B cell (primary cell): Measurements from ENCODE around the gene TRIP10. TPM values are rescaled to one million over a fixed set of nuclear protein-coding genes. Genes with fewer than 3 reads are reported as not detected.
A peak's percentile ranks its signal among the peaks of the same experiment; 100 is the strongest.

Source experiments
- ATAC-seq: fragments of 200-7000 bp; cut with Tn5 transposase; one replicate; pipeline ENCODE4 v1.10.0; 2021; ENCODE audit warnings: low read depth, mild to moderate bottlenecking, moderate number of reproducible peaks, moderate library complexity
- CTCF ChIA-PET: fragments of 350-600 bp; sonication (Branson Sonifier 250); formaldehyde crosslinking; loops from one replicate; lab custom pipeline; 2021; ENCODE audit warnings: antibody characterized with exemption, inconsistent platforms; lab: Charles Lee
- POLR2A ChIA-PET: fragments of 350-600 bp; sonication (Branson Sonifier 250); formaldehyde crosslinking; loops from one replicate; lab custom pipeline; 2021; ENCODE audit warnings: antibody characterized with exemption; lab: Charles Lee
- DNase-seq: peaks from one replicate; pipeline ENCODE4 v3.0.0; 2013
- H2AFZ ChIP-seq: 2 replicates; pipeline ENCODE4 v1.6.1; 2012; ENCODE audit warnings: mild to moderate bottlenecking, low read depth, low read length; ENCODE audit not compliant: insufficient read depth, poor library complexity, severe bottlenecking
- H3K27ac ChIP-seq, 2 donors: 1 replicate in 1 of 2; 2 replicates in 1 of 2; pipeline ENCODE4 v1.5.1; 2012 to 2013; ENCODE audit warnings: low read length in 2 of 2, mild to moderate bottlenecking in 2 of 2, moderate library complexity in 1 of 2
- H3K27me3 ChIP-seq, 4 experiments: fragments of 200-600 bp in 1 of 4; sonication (generic) in 1 of 4; replicated peaks in 1 of 4; 1 replicate in 2 of 4; 2 replicates in 2 of 4; pipeline versions ENCODE4 v1.6.1 to v1.7.0; 2013 to 2016; ENCODE audit warnings: low read length in 3 of 4, mild to moderate bottlenecking in 2 of 4, mixed read lengths in 1 of 4, moderate library complexity in 1 of 4; ENCODE audit not compliant: insufficient read depth in 4 of 4, control insufficient read depth in 3 of 4; ENCODE audit errors: control extremely low read depth in 1 of 4
- H3K36me3 ChIP-seq, 2 experiments: replicated peaks in 1 of 2; 1 replicate in 1 of 2; 2 replicates in 1 of 2; pipeline versions ENCODE4 v1.6.1 to v1.7.1; 2013; ENCODE audit warnings: low read length in 1 of 2; ENCODE audit not compliant: insufficient read depth in 2 of 2, control insufficient read depth in 1 of 2; ENCODE audit errors: control extremely low read depth in 1 of 2, extremely low read depth in 1 of 2
- H3K4me1 ChIP-seq, 2 donors: fragments of 200-600 bp in 1 of 2; sonication (generic) in 1 of 2; 1 replicate in 1 of 2; 2 replicates in 1 of 2; pipeline versions ENCODE4 v1.5.1 to v1.6.1; 2013 to 2017; ENCODE audit warnings: low read length in 2 of 2; ENCODE audit not compliant: control insufficient read depth in 2 of 2, insufficient read depth in 2 of 2
- H3K4me2 ChIP-seq: replicated peaks from 2 replicates; pipeline ENCODE3; 2012; ENCODE audit warnings: mild to moderate bottlenecking, low read depth, low read length; ENCODE audit not compliant: poor library complexity, severe bottlenecking
- H3K4me3 ChIP-seq, 5 experiments: fragments of 200-600 bp in 1 of 5; sonication (generic) in 1 of 5; 1 replicate in 3 of 5; 2 replicates in 2 of 5; pipeline versions ENCODE4 v1.5.1 to v1.7.0; 2011 to 2016; ENCODE audit warnings: low read length in 4 of 5, mild to moderate bottlenecking in 4 of 5, low read depth in 2 of 5, control low read depth in 1 of 5, moderate library complexity in 1 of 5; ENCODE audit not compliant: insufficient read depth in 1 of 5; ENCODE audit errors: control extremely low read depth in 1 of 5, extremely low read depth in 1 of 5
- H3K79me2 ChIP-seq: fragments of 200-600 bp; sonication (generic); one replicate; pipeline ENCODE4 v1.6.0; 2016; ENCODE audit warnings: low read length; ENCODE audit not compliant: control insufficient read depth, insufficient read depth
- H3K9ac ChIP-seq: fragments of 200-600 bp; sonication (generic); 2 replicates; pipeline ENCODE4 v1.6.1; 2017; ENCODE audit warnings: mild to moderate bottlenecking, low read length, moderate library complexity
- H3K9me3 ChIP-seq, 3 donors: one replicate each; pipeline versions ENCODE4 v1.6.1 to v1.7.1; 2013; ENCODE audit warnings: low read length in 2 of 3; ENCODE audit not compliant: control insufficient read depth in 2 of 3, insufficient read depth in 1 of 3; ENCODE audit errors: control extremely low read depth in 1 of 3
- H4K20me1 ChIP-seq: 2 replicates; pipeline ENCODE4 v1.6.0; 2012; ENCODE audit warnings: mild to moderate bottlenecking, low read length; ENCODE audit not compliant: insufficient read depth, control insufficient read depth, poor library complexity, severe bottlenecking
- H3K27ac Mint-ChIP-seq: one replicate; pipeline ENCODE4 v1.8.0; 2021; ENCODE audit warnings: mixed read lengths
- H3K27me3 Mint-ChIP-seq: one replicate; pipeline ENCODE4 v1.8.0; 2021; ENCODE audit warnings: mixed read lengths
- H3K4me1 Mint-ChIP-seq: one replicate; pipeline ENCODE4 v1.8.0; 2021; ENCODE audit warnings: mixed read lengths
- H3K4me3 Mint-ChIP-seq: one replicate; pipeline ENCODE4 v1.8.0; 2021; ENCODE audit warnings: mixed read lengths
- H3K9me3 Mint-ChIP-seq: one replicate; pipeline ENCODE4 v1.8.0; 2022; ENCODE audit warnings: mixed read lengths; ENCODE audit not compliant: insufficient read depth
- CTCF ChIP-seq: fragments of 200-600 bp; IDR thresholded peaks from one replicate; pipeline ENCODE4 v1.8.0; 2022; ENCODE audit warnings: antibody characterized with exemption, mild to moderate bottlenecking
- EZH2 ChIP-seq: IDR thresholded peaks from 2 replicates; pipeline ENCODE4 v1.6.1; 2012; ENCODE audit warnings: borderline replicate concordance, low read depth, mild to moderate bottlenecking, moderate library complexity, low read length; ENCODE audit not compliant: insufficient read depth, poor library complexity, severe bottlenecking
- WGBS: methylation state at CpG from one replicate; pipeline ENCODE4 v1.1.5; 2013; ENCODE audit warnings: missing lambda C conversion rate; ENCODE audit not compliant: insufficient coverage; 5-methylcytosine and 5-hydroxymethylcytosine counted together
- intact Hi-C: fragments of 100-400 bp; cut with micrococcal nuclease; formaldehyde crosslinking; loops from one replicate; pipeline ENCODE4 v1.10.0; 2022
- polyA plus RNA-seq: library from polyadenylated mRNA; depleted of rRNA; stranded (reverse); fragments of >200 nt; gene quantifications from 2 replicates; pipeline ENCODE4 v1.2.3, GENCODE V29; 2012
- total RNA-seq, 2 donors: library from RNA; stranded (reverse); fragments of 120-200 nt in 1 of 2; gene quantifications; 1 replicate in 1 of 2; 2 replicates in 1 of 2; pipeline versions ENCODE4 v1.2.3 to v1.2.4, GENCODE V29; 2013 to 2022

Gene TRIP10
- total and polyA plus RNA-seq, 2 donors (not counting 1 experiment from before 2014, with no cell fraction given), result 5.9 to 42.7 TPM

DNA sequence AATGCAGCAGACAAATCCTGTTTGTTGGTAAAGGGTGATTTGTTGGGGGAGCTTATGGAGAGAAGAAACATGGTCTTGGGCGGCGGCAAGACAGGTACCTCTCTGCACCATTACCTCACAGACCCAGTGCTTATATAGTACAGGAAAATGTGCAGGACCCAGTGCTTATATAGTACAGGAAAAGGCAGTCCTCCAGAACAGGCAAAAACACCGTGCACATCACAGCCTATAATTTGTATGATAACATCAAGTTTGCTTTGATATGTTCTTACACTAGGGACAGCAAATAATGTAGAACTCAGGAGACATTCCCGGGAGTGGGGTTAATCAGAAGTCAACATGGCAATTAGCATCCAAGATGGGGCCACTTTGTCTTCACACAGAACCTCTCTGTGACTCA lies 53.9 kb downstream of the TRIP10 start:
- H3K27me3 ChIP-seq, result no peaks in the 10 kb centered on the region
- H4K20me1 ChIP-seq, result peaks cover 86% of the 10 kb centered on the region
- POLR2A ChIA-PET, result interaction anchor here (0.7 kb wide), 1 partner anchor 9 kb away, joined by 3 read pairs; no protein-coding TSS in a partner anchor
- H3K4me1 Mint-ChIP-seq, result peaks cover 56% of the 10 kb centered on the region
- H2AFZ ChIP-seq, result no peak overlapping the region
- ATAC-seq, result no peak
- WGBS, result no CpG with 5 or more reads among the region's 4 CpGs
- H3K9me3 ChIP-seq, result peaks cover 0 to 5% (median 5%) of the 10 kb centered on the region in 3 donors
- H3K27ac Mint-ChIP-seq, result peak overlapping the region; percentile 50
- DNase-seq, result no peak
- no peak overlapping the region for H3K4me2 ChIP-seq
- peaks cover 98% of the 10 kb centered on the region for H3K79me2 ChIP-seq
- no peak overlapping the region for H3K4me3 ChIP-seq
- H3K27me3 Mint-ChIP-seq, result no peaks in the 10 kb centered on the region
- no peak for TF ChIP-seq CTCF
- no peak for TF ChIP-seq EZH2
- no peak overlapping the region for H3K4me3 Mint-ChIP-seq
- H3K4me1 ChIP-seq, result peaks cover 11 to 31% of the 10 kb centered on the region in 2 donors
- no peak overlapping the region for H3K9ac ChIP-seq
- CTCF ChIA-PET, result no interaction called here
- intact Hi-C loops, result no loop called here
- peaks cover 6 to 37% of the 10 kb centered on the region in 2 experiments for H3K36me3 ChIP-seq
- peak overlapping the region in 1 of 2 donors; percentile 46 for H3K27ac ChIP-seq
- no peaks in the 10 kb centered on the region for H3K9me3 Mint-ChIP-seq

GRCh38 chr19:6793973-6794372 lies 54.5 kb downstream of the TRIP10 start:
- H3K9me3 ChIP-seq, result peaks cover 0 to 5% (median 5%) of the 10 kb centered on the region in 3 donors
- peaks cover 80% of the 10 kb centered on the region for H4K20me1 ChIP-seq
- ChIA-PET POLR2A (interaction anchor here (0.6 kb wide), 1 partner anchor 15 kb away, joined by 3 read pairs; no protein-coding TSS in a partner anchor), CTCF (no interaction called here)
- Mint-ChIP-seq H3K27ac (peak overlapping the region; percentile 44), H3K9me3 (no peaks in the 10 kb centered on the region), H3K27me3 (no peaks in the 10 kb centered on the region), H3K4me1 (peaks cover 55% of the 10 kb centered on the region), H3K4me3 (no peak overlapping the region)
- H3K4me2 ChIP-seq, result no peak overlapping the region
- no peak for ATAC-seq
- no peak for TF ChIP-seq EZH2
- no peak for TF ChIP-seq CTCF
- H3K4me3 ChIP-seq, result no peak overlapping the region
- peaks cover 7 to 32% of the 10 kb centered on the region in 2 experiments for H3K36me3 ChIP-seq
- H3K4me1 ChIP-seq, result peaks cover 14 to 30% of the 10 kb centered on the region in 2 donors
- no peak overlapping the region for H2AFZ ChIP-seq
- 88% methylated on average over 1 of the region's 5 CpGs for WGBS
- H3K27ac ChIP-seq, result no peak overlapping the region
- no peaks in the 10 kb centered on the region for H3K27me3 ChIP-seq
- no peak for DNase-seq
- intact Hi-C loops, result no loop called here
- peaks cover 98% of the 10 kb centered on the region for H3K79me2 ChIP-seq
- H3K9ac ChIP-seq, result no peak overlapping the region
